Measurements from ENCODE around the gene RASL12. TPM values are rescaled to one million over a fixed set of nuclear protein-coding genes. Genes with fewer than 3 reads are reported as not detected.

Gene RASL12
- total and polyA plus RNA-seq, 2 of the 8 experiments (the other 6 are each of a cell fraction or from before 2014, with no cell fraction given), result 9.5 to 10.3 TPM

DNA sequence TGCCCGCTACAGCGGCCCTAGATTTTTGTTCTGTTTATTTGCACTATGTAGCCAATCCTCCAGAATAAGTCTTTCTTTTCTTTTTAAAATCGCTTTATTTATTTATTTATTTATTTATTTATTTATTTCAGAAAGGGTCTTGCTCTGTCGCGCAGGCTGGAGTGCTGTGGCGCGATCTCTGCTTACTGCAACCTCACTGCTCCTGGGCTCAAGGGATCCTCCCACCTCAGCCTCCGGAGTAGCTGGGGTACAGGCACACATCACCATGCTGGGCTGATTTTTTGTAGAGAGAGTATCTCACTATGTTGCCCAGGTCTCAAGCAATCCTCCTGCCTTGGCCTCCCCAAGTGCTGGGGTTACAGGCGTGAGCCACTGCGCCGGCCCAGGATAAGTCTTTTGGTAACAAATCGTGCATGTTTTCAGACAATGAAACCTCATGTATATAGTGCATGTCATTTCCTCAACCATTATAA is 38.0 kb downstream of the RASL12 start:
- no peak overlapping the region for H3K9ac ChIP-seq (replicated peaks in 1 of 4; ENCODE audit: extremely low read depth in 1 of 4, low read depth in 3 of 4, low read length in 3 of 4)
- H4K91ac ChIP-seq (replicated peaks; ENCODE audit: insufficient read length, low read length), result no peak overlapping the region
- POLR2A ChIA-PET (ENCODE audit: partially characterized antibody), result interaction anchor here (0.6 to 1.4 kb wide), 3 partner anchors 11 to 268 kb away, joined by 3 to 4 read pairs (median 3); no protein-coding TSS in a partner anchor
- no peak overlapping the region for H3K56ac ChIP-seq (replicated peaks; ENCODE audit: insufficient read length, low read depth, low read length)
- H2BK15ac ChIP-seq (ENCODE audit: low read length), result no peak overlapping the region
- CTCF ChIA-PET (ENCODE audit: partially characterized antibody), result interaction anchor here (0.8 to 2.3 kb wide), 2 partner anchors 10 to 57 kb away, joined by 3 to 7 read pairs; no protein-coding TSS in a partner anchor
- no peak overlapping the region for H2AFZ ChIP-seq (ENCODE audit: low read length)
- H3K36me3 ChIP-seq (ENCODE audit: control insufficient read depth in 2 of 4, insufficient read depth in 4 of 4, low read length in 3 of 4), result peaks cover 0 to 13% (median 2%) of the 10 kb centered on the region in 4 experiments; a peak in 5 of 8 replicates
- DNase-seq (ENCODE audit: low read depth in 1 of 2, low spot score in 2 of 2), result no peak
- H3K14ac ChIP-seq (ENCODE audit: insufficient read length), result no peak overlapping the region
- peak overlapping the region in 1 of 2 experiments; percentile 88; a peak in 1 of 4 replicates for H3K4me2 ChIP-seq (ENCODE audit: insufficient read depth in 1 of 2, low read depth in 2 of 2, low read length in 2 of 2)
- no peak overlapping the region for H4K5ac ChIP-seq (ENCODE audit: insufficient read length, low read depth, low read length)
- no peak overlapping the region for H2BK5ac ChIP-seq (ENCODE audit: low read depth, low read length)
- peaks cover 0 to 7% of the 10 kb centered on the region in 2 experiments; a peak in 1 of 4 replicates for H3K79me2 ChIP-seq (ENCODE audit: control insufficient read depth in 1 of 2, insufficient read depth in 2 of 2, low read length in 2 of 2)
- peaks cover 0 to 1% of the 10 kb centered on the region in 2 experiments for H4K20me1 ChIP-seq (replicated peaks in 1 of 2; ENCODE audit: control insufficient read depth in 1 of 2, insufficient read depth in 2 of 2, low read length in 2 of 2)
- no peak for TF ChIP-seq SP4 (IDR thresholded peaks at IDR 0.05; ENCODE audit: low read length)
- TF ChIP-seq EZH2 (IDR thresholded peaks at IDR 0.05; ENCODE audit: low read depth, low read length, severe bottlenecking), result no peak
- TF ChIP-seq CHD2 (IDR thresholded peaks at IDR 0.05; ENCODE audit: low read length), result no peak
- no peak for TF ChIP-seq EGR1 (IDR thresholded peaks at IDR 0.05; ENCODE audit: borderline replicate concordance, low read depth, low read length)
- no peak for TF ChIP-seq CTCF (IDR thresholded peaks at IDR 0.05; ENCODE audit: control extremely low read depth in 1 of 3, insufficient read depth in 1 of 3, low read depth in 1 of 3, low read length in 3 of 3)
- TF ChIP-seq FOSL1 (IDR thresholded peaks at IDR 0.05; ENCODE audit: insufficient read depth, low read depth, low read length), result no peak
- no peak for TF ChIP-seq PHF8 (conservative IDR thresholded peaks at IDR 0.05; ENCODE audit: low read depth, low read length)
- no peak for TF ChIP-seq KDM5A (IDR thresholded peaks at IDR 0.05; ENCODE audit: low read length)
- H3K9me3 ChIP-seq (ENCODE audit: insufficient read depth in 2 of 2, low read depth in 1 of 2, low read length in 1 of 2), result no peaks in the 10 kb centered on the region
- no peak overlapping the region for H2BK20ac ChIP-seq (ENCODE audit: low read length)
- H2BK120ac ChIP-seq (replicated peaks; ENCODE audit: low read depth, low read length), result no peak overlapping the region
- H3K27me3 ChIP-seq (replicated peaks in 1 of 4; ENCODE audit: control insufficient read depth in 3 of 4, extremely low read depth in 1 of 4, insufficient read depth in 3 of 4, low read length in 3 of 4), result no peaks in the 10 kb centered on the region
- no peak overlapping the region for H3K4ac ChIP-seq (replicated peaks; ENCODE audit: insufficient read length, low read depth, low read length)
- no peak for FAIRE-seq
- no peak overlapping the region for H3K18ac ChIP-seq (ENCODE audit: extremely low read depth, low read length)
- peaks cover 0 to 2% (median 0%) of the 10 kb centered on the region in 4 experiments; a peak in 1 of 7 replicates for H3K4me1 ChIP-seq (replicated peaks in 1 of 4; ENCODE audit: control insufficient read depth in 3 of 4, insufficient read depth in 4 of 4, low read length in 3 of 4)
- peak overlapping the region in 3 of 4 experiments; percentile 75 to 93 (median 91); a peak in 3 of 8 replicates for H3K4me3 ChIP-seq (ENCODE audit: extremely low read depth in 1 of 4, insufficient read depth in 2 of 4, low read depth in 3 of 4, low read length in 4 of 4)
- H2BK12ac ChIP-seq (ENCODE audit: low read depth, low read length), result no peak overlapping the region
- H2AK5ac ChIP-seq (ENCODE audit: low read depth, low read length), result no peak overlapping the region
- H3K23ac ChIP-seq (ENCODE audit: insufficient read length), result no peak overlapping the region
- 66% methylated on average over 12 of the region's 12 CpGs; no CpG with 5 or more reads in 1 of the 2 experiments for WGBS, 2 experiments (ENCODE audit: extremely low coverage in 1 of 2, insufficient coverage in 1 of 2, insufficient read length in 1 of 2, insufficient replicate concordance in 2 of 2, low coverage in 1 of 2, low lambda C conversion rate in 2 of 2, missing lambda C conversion rate in 1 of 2)
- H3K79me1 ChIP-seq (ENCODE audit: low read depth, low read length), result peaks cover 5% of the 10 kb centered on the region; the same call in 1 of the 2 replicates
- no peaks in the 10 kb centered on the region; the same call in 1 of the 2 replicates for H3K23me2 ChIP-seq (ENCODE audit: low read depth, low read length)
- no peak overlapping the region for H3K27ac ChIP-seq (ENCODE audit: low read depth, low read length)
- peak overlapping the region; percentile 45; the same call in 1 of the 2 replicates for H4K8ac ChIP-seq (ENCODE audit: extremely low read depth, insufficient read depth, low read length)
